HL-60 (cell line): Measurements from ENCODE around the gene NCR2.

Experiments used
- CTCF ChIP-seq: IDR thresholded peaks from one replicate; pipeline ENCODE4 v1.5.1; 2011; ENCODE audit warnings: low read length, control low read depth, inconsistent platforms; ENCODE audit not compliant: insufficient read depth
- GABPA ChIP-seq: IDR thresholded peaks from 2 replicates; pipeline ENCODE4 v1.6.1; 2012; ENCODE audit warnings: low read depth
- POLR2AphosphoS5 ChIP-seq: IDR thresholded peaks from 2 replicates; pipeline ENCODE4 v1.6.1; 2012; ENCODE audit warnings: low read depth
- REST ChIP-seq: IDR thresholded peaks from 2 replicates; pipeline ENCODE4 v1.6.1; 2012; ENCODE audit warnings: low read depth; ENCODE audit not compliant: insufficient replicate concordance
- SPI1 ChIP-seq: IDR thresholded peaks from 2 replicates; pipeline ENCODE4 v1.6.1; 2012; ENCODE audit warnings: low read depth, mild to moderate bottlenecking, borderline replicate concordance

GRCh38 chr6:41375598-41376151 lies 40.3 kb downstream of the NCR2 start:
- TF ChIP-seq CTCF (no peak), POLR2AphosphoS5 (no peak), REST (no peak), GABPA (no peak), SPI1 (no peak)
